MM.1S (cell line): ENCODE data around the gene CBFA2T2.

Source experiments
- CTCF ChIP-seq: fragments of 300-600 bp; sonication (generic); IDR thresholded peaks from 2 replicates; pipeline ENCODE4 v1.5.1; 2016; ENCODE audit warnings: antibody characterized with exemption, low read length, mixed read lengths
- EZH2 ChIP-seq: fragments of 300-600 bp; sonication (generic); optimal IDR thresholded peaks from 2 replicates; pipeline ENCODE3; 2017; ENCODE audit warnings: low read depth, mild to moderate bottlenecking, antibody characterized with exemption, low read length, mixed read lengths

GRCh38 chr20:33524261-33524660 is 34.4 kb downstream of the CBFA2T2 start:
- no peak for TF ChIP-seq CTCF
- TF ChIP-seq EZH2, result no peak
